Esophagus squamous epithelium (tissue), 4 donors: ENCODE data around the gene GLG1.

Experiments used
- CTCF ChIP-seq, 6 experiments: fragments of 450-650 bp in 4 of 6; fragments of 200-600 bp in 2 of 6; sonication (generic) in 2 of 6; IDR thresholded peaks; one replicate each; pipeline ENCODE4 v1.5.1; 2016 to 2019; ENCODE audit warnings: antibody characterized with exemption in 6 of 6, mild to moderate bottlenecking in 4 of 6, moderate library complexity in 4 of 6
- POLR2A ChIP-seq, 4 donors: fragments of 450-650 bp; IDR thresholded peaks; one replicate each; pipeline ENCODE4 v1.6.1; 2017; ENCODE audit warnings: antibody characterized with exemption in 4 of 4, mild to moderate bottlenecking in 4 of 4, moderate library complexity in 3 of 4

- TF ChIP-seq POLR2A (IDR thresholded peaks at IDR 0.05), result no peak
- TF ChIP-seq CTCF (IDR thresholded peaks at IDR 0.05), result no peak
Measured at GRCh38 chr16:74583926-74584666, 22.8 kb downstream of the GLG1 start.
